Measurements from ENCODE around the gene FBP1. TPM values are rescaled to one million over a fixed set of nuclear protein-coding genes. Genes with fewer than 3 reads are reported as not detected.

FBP1 gene
- total RNA-seq, 1 experiment from 2014 or later = 1.9 TPM

DNA sequence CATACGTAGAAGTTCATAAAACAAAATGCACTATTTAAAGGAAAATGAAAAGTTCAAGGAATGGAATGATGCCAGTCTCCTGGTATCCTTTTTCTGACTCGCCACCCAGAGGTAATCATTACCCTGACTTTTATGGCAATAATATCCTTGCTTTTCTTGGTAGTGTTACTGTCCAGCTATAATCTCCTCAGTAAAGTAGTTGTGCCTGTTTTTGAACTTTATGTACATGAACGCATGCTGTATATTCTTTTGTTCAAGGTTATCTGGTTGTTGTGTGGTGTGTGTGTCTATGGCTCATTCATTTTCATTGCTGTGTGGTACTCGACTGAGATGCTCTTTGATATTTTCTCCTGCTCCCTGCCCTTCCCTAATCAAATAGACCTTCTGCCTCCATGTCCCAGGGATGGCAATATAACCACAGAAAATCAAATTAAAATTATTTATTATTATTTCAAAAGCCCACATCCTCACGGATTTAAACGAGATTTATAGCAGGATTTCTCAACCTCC lies 29.2 kb upstream of the FBP1 start:
- no peaks in the 10 kb centered on the region for H3K79me2 ChIP-seq (ENCODE audit: insufficient read depth, low read length)
- H2AFZ ChIP-seq (ENCODE audit: low read length) = no peak overlapping the region
- WGBS (ENCODE audit: extremely low coverage, insufficient read length, low lambda C conversion rate) = no CpG with 5 or more reads among the region's 6 CpGs

More for the DNA sequence above, 29.2 kb upstream of the FBP1 start:
- no peak overlapping the region for H3K9ac ChIP-seq (ENCODE audit: extremely low read depth, insufficient read length, low read length)
- no peaks in the 10 kb centered on the region; the same call in 1 of the 2 replicates for H3K4me1 ChIP-seq (ENCODE audit: insufficient read depth, low read length)
- H3K4me3 Mint-ChIP-seq = no peak overlapping the region
- H3K14ac ChIP-seq (ENCODE audit: insufficient read depth, low read length) = no peak overlapping the region
- no peak overlapping the region for H3K27ac ChIP-seq (ENCODE audit: insufficient read length, low read depth, low read length)
- no peak overlapping the region for H2BK15ac ChIP-seq (ENCODE audit: low read depth, low read length)
- no peaks in the 10 kb centered on the region; the same call in 1 of the 2 replicates for H3K27me3 ChIP-seq (ENCODE audit: insufficient read depth, low read length)
- H3K36me3 Mint-ChIP-seq (ENCODE audit: insufficient read depth in 1 of 3, low read depth in 3 of 3) = no peaks in the 10 kb centered on the region
- H2BK20ac ChIP-seq (ENCODE audit: low read depth, low read length, poor library complexity, severe bottlenecking) = no peak overlapping the region
- H3K9me3 Mint-ChIP-seq = peaks cover 0 to 3% of the 10 kb centered on the region in 2 experiments; a peak in 2 of 5 replicates
- H4K5ac ChIP-seq (ENCODE audit: insufficient read length, low read depth, low read length) = no peak overlapping the region
- H3K18ac ChIP-seq (ENCODE audit: insufficient read length, low read depth, low read length) = no peak overlapping the region
- no peak overlapping the region for H3K4ac ChIP-seq (ENCODE audit: low read depth, low read length)
- H3K9me3 ChIP-seq (ENCODE audit: control insufficient read depth, low read depth, low read length) = no peaks in the 10 kb centered on the region
- no peaks in the 10 kb centered on the region for H4K20me1 ChIP-seq (ENCODE audit: control insufficient read depth, insufficient read depth, insufficient read length)
- peaks cover under 1% of the 10 kb centered on the region in 2 experiments; a peak in 3 of 4 replicates for H3K4me1 Mint-ChIP-seq
- no peak for DNase-seq
- H2BK12ac ChIP-seq (ENCODE audit: insufficient read length, low read depth, low read length) = no peak overlapping the region
- TF ChIP-seq, protein P1, sequence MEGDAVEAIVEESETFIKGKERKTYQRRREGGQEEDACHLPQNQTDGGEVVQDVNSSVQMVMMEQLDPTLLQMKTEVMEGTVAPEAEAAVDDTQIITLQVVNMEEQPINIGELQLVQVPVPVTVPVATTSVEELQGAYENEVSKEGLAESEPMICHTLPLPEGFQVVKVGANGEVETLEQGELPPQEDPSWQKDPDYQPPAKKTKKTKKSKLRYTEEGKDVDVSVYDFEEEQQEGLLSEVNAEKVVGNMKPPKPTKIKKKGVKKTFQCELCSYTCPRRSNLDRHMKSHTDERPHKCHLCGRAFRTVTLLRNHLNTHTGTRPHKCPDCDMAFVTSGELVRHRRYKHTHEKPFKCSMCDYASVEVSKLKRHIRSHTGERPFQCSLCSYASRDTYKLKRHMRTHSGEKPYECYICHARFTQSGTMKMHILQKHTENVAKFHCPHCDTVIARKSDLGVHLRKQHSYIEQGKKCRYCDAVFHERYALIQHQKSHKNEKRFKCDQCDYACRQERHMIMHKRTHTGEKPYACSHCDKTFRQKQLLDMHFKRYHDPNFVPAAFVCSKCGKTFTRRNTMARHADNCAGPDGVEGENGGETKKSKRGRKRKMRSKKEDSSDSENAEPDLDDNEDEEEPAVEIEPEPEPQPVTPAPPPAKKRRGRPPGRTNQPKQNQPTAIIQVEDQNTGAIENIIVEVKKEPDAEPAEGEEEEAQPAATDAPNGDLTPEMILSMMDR (conservative IDR thresholded peaks at IDR 0.05) = no peak
- H2BK5ac ChIP-seq (ENCODE audit: insufficient read length, low read length) = no peak overlapping the region
- H4K91ac ChIP-seq (ENCODE audit: insufficient read length, low read depth, low read length) = no peak overlapping the region
- H3K23me2 ChIP-seq (ENCODE audit: insufficient read length, low read depth, low read length, poor library complexity, severe bottlenecking) = no peaks in the 10 kb centered on the region
- H2AK5ac ChIP-seq (ENCODE audit: insufficient read length, low read length) = no peak overlapping the region
- H3K79me1 ChIP-seq (ENCODE audit: insufficient read depth, low read depth, low read length, poor library complexity, severe bottlenecking) = no peaks in the 10 kb centered on the region
- peaks cover 3% of the 10 kb centered on the region for H3K27me3 Mint-ChIP-seq (ENCODE audit: low read depth)
- no peak overlapping the region for H3K27ac Mint-ChIP-seq
- H3K56ac ChIP-seq (ENCODE audit: insufficient read length, low read depth, low read length) = no peak overlapping the region
- no peak overlapping the region for H3K23ac ChIP-seq (ENCODE audit: insufficient read length, low read depth, low read length)
- H4K8ac ChIP-seq (replicated peaks; ENCODE audit: insufficient read length, low read depth, low read length) = no peak overlapping the region
- H3T11ph ChIP-seq (ENCODE audit: low read length) = no peak overlapping the region
- H2BK120ac ChIP-seq (ENCODE audit: low read depth, low read length, poor library complexity, severe bottlenecking) = no peak overlapping the region
- H3K4me2 ChIP-seq (ENCODE audit: insufficient read depth, insufficient read length, low read length) = no peak overlapping the region

All from H9 (cell line).